HL-60 (cell line): ENCODE data around the gene STEAP2.

Experiments used
- DNase-seq, 2 experiments: peaks; one replicate each; pipeline ENCODE4 v3.0.0-alpha.2; 2010 to 2020; ENCODE audit warnings: low read depth in 1 of 2, low spot score in 1 of 2
- H3K27ac ChIP-seq: fragments of 250-450 bp; sonication (Bioruptor Pico); replicated peaks from 2 replicates; pipeline ENCODE4 v1.5.1; 2020; ENCODE audit warnings: mild to moderate bottlenecking, moderate library complexity
- H3K27me3 ChIP-seq: fragments of 250-450 bp; sonication (Bioruptor Pico); 2 replicates; pipeline ENCODE4 v1.5.1; 2021; ENCODE audit warnings: mild to moderate bottlenecking, moderate library complexity; ENCODE audit not compliant: insufficient read depth, poor library complexity, severe bottlenecking
- H3K4me3 ChIP-seq: replicated peaks from 2 replicates; pipeline ENCODE4 v1.5.1; 2011; ENCODE audit warnings: mild to moderate bottlenecking, control low read depth, low read length; ENCODE audit not compliant: insufficient read depth
- GABPA ChIP-seq: IDR thresholded peaks from 2 replicates; pipeline ENCODE4 v1.6.1; 2012; ENCODE audit warnings: low read depth
- POLR2AphosphoS5 ChIP-seq: IDR thresholded peaks from 2 replicates; pipeline ENCODE4 v1.6.1; 2012; ENCODE audit warnings: low read depth
- SPI1 ChIP-seq: IDR thresholded peaks from 2 replicates; pipeline ENCODE4 v1.6.1; 2012; ENCODE audit warnings: low read depth, mild to moderate bottlenecking, borderline replicate concordance
- TF ChIP-seq, protein P1 (sequence below): IDR thresholded peaks from one replicate; pipeline ENCODE4 v1.5.1; 2011; ENCODE audit warnings: low read length, control low read depth, inconsistent platforms; ENCODE audit not compliant: insufficient read depth
- TF ChIP-seq, protein P2 (sequence below): IDR thresholded peaks from 2 replicates; pipeline ENCODE4 v1.6.1; 2012; ENCODE audit warnings: low read depth; ENCODE audit not compliant: insufficient replicate concordance

The STEAP2 gene

DNA sequence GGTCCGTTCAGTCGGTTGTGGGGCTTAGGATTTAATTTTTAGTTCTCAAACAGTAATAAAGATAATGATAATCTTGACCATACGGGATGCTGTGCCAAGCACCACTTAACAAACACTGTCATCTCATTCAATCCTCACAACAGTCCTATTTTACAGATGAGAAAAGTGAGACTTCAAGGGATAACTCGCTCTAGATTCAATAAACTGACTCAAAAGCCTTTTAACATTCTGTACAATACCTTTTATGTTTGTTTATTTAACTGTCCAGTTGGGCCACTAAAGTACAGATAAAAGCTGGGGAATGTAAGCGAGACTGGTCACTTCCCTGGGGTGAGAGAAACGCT is 33.0 kb downstream of the STEAP2 start:
- peaks cover 3% of the 10 kb centered on the region for H3K27me3 ChIP-seq
- H3K27ac ChIP-seq, result no peak overlapping the region
- TF ChIP-seq GABPA (no peak), SPI1 (no peak), POLR2AphosphoS5 (no peak)
- TF ChIP-seq, protein P1, sequence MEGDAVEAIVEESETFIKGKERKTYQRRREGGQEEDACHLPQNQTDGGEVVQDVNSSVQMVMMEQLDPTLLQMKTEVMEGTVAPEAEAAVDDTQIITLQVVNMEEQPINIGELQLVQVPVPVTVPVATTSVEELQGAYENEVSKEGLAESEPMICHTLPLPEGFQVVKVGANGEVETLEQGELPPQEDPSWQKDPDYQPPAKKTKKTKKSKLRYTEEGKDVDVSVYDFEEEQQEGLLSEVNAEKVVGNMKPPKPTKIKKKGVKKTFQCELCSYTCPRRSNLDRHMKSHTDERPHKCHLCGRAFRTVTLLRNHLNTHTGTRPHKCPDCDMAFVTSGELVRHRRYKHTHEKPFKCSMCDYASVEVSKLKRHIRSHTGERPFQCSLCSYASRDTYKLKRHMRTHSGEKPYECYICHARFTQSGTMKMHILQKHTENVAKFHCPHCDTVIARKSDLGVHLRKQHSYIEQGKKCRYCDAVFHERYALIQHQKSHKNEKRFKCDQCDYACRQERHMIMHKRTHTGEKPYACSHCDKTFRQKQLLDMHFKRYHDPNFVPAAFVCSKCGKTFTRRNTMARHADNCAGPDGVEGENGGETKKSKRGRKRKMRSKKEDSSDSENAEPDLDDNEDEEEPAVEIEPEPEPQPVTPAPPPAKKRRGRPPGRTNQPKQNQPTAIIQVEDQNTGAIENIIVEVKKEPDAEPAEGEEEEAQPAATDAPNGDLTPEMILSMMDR, result no peak
- TF ChIP-seq, protein P2, sequence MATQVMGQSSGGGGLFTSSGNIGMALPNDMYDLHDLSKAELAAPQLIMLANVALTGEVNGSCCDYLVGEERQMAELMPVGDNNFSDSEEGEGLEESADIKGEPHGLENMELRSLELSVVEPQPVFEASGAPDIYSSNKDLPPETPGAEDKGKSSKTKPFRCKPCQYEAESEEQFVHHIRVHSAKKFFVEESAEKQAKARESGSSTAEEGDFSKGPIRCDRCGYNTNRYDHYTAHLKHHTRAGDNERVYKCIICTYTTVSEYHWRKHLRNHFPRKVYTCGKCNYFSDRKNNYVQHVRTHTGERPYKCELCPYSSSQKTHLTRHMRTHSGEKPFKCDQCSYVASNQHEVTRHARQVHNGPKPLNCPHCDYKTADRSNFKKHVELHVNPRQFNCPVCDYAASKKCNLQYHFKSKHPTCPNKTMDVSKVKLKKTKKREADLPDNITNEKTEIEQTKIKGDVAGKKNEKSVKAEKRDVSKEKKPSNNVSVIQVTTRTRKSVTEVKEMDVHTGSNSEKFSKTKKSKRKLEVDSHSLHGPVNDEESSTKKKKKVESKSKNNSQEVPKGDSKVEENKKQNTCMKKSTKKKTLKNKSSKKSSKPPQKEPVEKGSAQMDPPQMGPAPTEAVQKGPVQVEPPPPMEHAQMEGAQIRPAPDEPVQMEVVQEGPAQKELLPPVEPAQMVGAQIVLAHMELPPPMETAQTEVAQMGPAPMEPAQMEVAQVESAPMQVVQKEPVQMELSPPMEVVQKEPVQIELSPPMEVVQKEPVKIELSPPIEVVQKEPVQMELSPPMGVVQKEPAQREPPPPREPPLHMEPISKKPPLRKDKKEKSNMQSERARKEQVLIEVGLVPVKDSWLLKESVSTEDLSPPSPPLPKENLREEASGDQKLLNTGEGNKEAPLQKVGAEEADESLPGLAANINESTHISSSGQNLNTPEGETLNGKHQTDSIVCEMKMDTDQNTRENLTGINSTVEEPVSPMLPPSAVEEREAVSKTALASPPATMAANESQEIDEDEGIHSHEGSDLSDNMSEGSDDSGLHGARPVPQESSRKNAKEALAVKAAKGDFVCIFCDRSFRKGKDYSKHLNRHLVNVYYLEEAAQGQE, result no peak
- peak overlapping the region; percentile 90 for H3K4me3 ChIP-seq
- DNase-seq, result no peak

DNA sequence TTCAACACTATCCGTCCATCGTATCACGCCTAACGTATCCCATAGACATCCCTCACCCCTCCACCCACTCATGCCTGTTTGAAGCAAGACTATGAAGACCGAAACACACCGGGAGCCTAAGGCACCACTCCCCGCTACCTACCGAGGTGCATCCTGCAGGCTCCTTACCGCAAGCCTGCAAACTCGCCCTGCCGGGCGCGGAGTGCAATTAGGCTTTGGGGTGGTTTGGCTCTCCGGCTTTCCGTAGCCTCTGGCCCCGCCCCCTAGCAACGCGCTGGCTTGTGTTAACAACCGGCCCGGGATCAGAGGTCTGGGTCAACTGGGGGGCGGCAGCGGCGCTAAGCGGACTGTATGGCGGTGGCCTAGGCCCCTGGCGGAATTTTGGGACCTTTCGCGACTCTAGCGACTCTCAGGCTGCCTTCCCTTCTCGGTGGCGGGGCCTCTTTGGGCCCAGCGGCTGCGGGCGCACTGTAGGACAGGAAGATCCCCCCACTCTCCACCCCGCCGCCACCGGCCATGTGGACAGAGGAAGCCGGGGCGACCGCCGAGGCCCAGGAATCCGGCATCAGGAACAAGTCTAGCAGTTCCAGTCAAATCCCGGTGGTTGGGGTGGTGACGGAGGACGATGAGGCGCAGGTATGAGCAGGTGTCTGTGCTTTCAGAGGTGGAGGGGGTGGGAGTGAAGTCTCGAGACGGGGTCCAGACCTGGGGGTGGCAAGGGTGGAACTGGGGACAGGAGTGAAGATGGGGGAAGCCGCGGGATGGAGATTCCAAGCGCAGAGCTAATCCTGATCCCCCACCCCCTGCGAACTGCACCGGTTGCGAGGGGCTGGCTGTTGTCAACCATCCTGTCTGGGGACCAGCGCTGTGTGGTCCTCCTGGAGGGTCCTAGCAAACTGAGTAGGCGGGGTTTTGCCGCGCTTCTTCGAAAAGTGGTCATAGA is 33.6 kb downstream of the STEAP2 start, which contains the start of gene CFAP69:
Gene CFAP69 (plus strand): TSS at position 266 of the 943 bp plus-strand sequence. CDS start 251 bp downstream, at position 517.
- peak within 1 kb of the TSS; percentile 46 for H3K27ac ChIP-seq
- TF ChIP-seq POLR2AphosphoS5 (no peak), GABPA (no peak), SPI1 (no peak)
- TF ChIP-seq, protein P2, result no peak
- TF ChIP-seq, protein P1, result no peak
- peaks cover 3% of the 10 kb centered on the region for H3K27me3 ChIP-seq
- peak; percentile 50 to 82 for DNase-seq
- peak within 1 kb of the TSS; percentile 90 for H3K4me3 ChIP-seq

- DNase-seq, result no peak
- H3K4me3 ChIP-seq, result no peak overlapping the region
- no peak overlapping the region for H3K27ac ChIP-seq
Observed at GRCh38 chr7:90246171-90246570, 34.6 kb downstream of the STEAP2 start.

More at GRCh38 chr7:90246171-90246570, 34.6 kb downstream of the STEAP2 start:
- TF ChIP-seq GABPA, result no peak
- TF ChIP-seq, protein P1, result no peak
- H3K27me3 ChIP-seq, result peaks cover 4% of the 10 kb centered on the region
